Stimulated activated CD8-positive, alpha-beta memory T cell treated with anti-CD3 and anti-CD28 coated beads, Interleukin-2, amount 100 ng/mL, for 48 hours (primary cell): ENCODE measurements around the gene FIGLA.
A peak's percentile ranks its signal among the peaks of the same experiment; 100 is the strongest.
"Not testable (repeated sequence)": the region's sequence is repeated elsewhere in the genome, so short reads cannot be mapped to it uniquely, and the experiment has no call there.

ENCODE experiments used
- DNase-seq, 2 donors: peaks; one replicate each; pipeline ENCODE4 v3.0.0-alpha.2; 2020; ENCODE audit warnings: low read depth in 2 of 2

Gene FIGLA

DNA sequence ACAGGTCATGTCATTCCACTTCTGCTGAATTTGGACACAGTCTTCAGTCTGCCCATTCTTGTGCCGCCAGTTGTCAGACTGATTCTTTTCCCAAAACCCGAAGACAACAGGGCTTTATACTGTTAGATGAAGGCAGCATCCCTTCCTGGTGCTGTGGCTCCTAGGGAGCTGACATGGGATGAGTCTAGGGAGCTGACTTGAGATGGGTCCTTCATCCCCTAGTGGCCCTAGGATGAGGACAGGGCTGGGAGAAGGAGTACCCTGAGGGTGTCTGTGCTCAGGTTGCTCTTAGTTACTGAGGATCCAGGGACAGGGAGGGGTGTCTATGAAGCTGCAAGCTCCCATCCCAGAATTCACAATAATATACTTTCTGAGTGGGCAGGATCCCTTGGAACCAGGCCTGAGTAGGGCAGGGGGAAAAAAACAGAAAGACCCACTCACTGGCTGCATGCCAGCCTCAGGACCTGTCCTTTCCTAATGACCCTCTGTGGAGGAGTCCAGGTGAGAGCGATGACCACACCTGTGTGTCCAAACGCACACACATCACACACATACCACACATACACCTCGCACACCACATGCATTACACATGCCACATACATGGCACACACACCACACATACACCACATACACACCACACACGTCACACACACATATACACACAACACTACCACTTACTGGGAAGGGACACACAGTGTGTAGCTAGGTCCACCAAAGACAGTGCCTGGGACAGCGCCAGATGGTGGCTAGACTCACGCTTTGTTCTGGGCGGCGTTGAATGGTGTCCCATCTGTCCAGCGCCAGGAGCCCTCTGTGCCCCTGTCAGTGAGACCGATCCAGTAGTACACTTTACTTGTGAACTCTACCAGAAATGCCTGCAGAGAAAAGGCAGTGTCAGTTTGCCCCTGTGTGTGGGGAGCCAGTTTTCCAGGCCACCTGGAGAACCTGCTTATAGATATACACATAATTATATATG, 18.8 kb upstream of the FIGLA start:
- no peak for DNase-seq

- DNase-seq: no peak
Observed at GRCh38 chr2:70807828-70808118, 17.3 kb upstream of the FIGLA start.

DNA sequence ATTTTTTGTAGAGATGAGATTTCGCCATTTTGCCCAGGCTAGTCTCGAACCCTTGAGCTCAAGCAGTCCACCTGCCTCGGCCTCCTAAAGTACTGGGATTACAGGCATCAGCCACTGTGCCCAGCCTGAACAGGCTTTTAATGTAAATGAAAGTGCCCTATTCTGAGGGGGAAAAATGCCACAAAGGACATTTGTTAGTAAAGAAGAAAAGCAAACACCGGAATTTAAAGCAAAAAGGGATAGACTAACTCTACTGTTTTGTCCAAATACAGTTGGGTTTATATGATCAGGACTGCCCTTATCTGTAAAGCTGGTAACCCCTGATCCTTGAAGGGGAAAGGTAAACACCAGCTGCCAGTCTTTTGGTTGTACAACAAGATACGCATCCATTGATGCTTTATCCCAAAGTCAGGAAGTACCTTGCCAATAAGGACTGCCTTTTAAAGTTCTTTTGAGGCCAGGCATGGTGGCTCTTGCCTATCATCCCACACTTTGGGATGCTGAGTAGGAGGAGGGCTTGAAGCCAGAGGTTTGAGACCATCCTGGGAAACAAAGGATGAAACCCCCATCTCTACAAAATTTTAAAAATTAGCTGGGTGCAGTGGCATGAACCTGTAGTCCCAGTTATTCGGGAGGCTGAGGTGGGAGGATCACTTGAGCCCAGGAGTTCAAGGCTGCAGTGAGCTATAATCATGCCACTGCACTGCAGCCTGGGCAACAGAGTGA, 16.8 kb upstream of the FIGLA start:
- DNase-seq: no peak

GRCh38 chr2:70806620-70807019, 16.2 kb upstream of the FIGLA start:
- no peak for DNase-seq

DNA sequence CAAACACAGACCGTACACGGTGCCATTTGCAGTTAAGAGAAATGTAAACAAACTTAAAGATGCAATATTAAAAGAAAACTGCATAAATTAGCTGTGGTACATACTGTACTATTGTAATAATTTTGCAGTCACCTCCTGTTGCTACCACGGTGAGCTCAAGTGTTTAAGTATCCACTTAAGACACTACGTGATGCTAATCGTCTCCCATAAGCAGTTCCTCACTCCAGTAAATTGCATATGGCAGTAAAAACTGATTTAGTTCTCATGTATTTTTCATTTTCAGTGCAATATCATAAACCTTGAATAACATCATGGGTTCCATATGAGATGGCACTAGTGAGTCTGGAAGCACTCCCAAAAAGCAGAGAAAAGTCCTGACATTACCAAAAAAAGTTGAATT, 15.6 kb upstream of the FIGLA start:
- no peak for DNase-seq

- no peak for DNase-seq
Observed at GRCh38 chr2:70801607-70802263, 11.3 kb upstream of the FIGLA start.

DNA sequence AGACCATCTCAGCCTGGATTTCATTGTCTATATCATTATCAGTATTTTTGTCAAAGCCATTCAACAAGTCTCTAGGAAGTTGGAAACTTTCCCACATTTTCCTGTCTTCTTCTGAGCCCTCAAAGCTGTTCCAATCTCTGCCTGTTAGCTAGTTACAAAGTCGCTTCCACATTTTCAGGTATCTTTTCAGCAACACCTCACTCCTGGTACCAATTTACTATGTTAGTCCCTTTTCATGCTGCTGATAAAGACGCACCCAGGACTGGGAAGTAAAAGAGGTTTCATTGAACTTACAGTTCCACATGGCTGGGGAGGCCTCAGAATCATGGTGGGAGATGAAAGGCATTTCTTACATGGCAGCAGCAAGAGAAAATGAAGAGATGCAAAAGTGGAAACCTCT, 9.3 kb upstream of the FIGLA start:
- no peak for DNase-seq

DNA sequence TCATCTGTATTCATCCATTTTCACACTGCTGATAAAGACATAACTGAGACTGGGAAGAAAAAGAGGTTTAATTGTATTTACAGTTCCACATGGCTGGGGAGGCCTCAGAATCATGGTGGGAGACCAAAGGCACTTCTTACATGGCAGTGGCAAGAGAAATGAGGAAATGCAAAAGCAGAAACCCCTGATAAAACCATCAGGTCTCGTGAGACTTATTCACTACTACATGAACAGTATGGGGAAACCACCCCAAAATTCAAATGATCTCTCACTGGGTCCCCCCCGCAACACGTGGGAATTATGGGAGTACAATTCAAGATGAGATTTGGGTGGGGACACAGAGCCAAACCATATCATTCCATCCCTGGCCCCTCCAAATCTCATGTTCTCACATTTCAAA, 7.6 kb upstream of the FIGLA start:
- not testable (repeated sequence) for DNase-seq

- DNase-seq: no peak
Observed at GRCh38 chr2:70797506-70797905, 7.1 kb upstream of the FIGLA start.

DNA sequence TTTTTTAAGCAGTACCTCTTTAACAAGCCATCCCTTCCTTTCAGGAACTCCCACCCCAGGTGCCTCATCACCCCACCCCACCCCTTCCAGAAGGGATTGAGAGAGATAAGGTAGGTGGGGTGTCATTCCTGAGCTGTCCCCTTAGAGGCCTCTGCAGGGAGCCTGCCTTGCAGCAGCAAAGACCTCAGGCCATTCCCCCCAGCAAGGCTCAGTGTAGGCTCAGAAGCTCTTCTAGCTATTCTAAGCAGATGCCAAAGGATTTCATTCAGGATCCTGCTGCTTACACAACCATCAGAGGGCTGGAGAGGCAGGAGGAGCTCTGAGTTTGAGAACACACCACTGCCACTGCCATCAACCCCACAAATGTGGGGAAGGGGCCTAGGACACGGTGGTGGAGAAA, 5.8 kb upstream of the FIGLA start:
- no peak for DNase-seq

GRCh38 chr2:70795164-70795995, 4.9 kb upstream of the FIGLA start:
- DNase-seq: no peak

DNA sequence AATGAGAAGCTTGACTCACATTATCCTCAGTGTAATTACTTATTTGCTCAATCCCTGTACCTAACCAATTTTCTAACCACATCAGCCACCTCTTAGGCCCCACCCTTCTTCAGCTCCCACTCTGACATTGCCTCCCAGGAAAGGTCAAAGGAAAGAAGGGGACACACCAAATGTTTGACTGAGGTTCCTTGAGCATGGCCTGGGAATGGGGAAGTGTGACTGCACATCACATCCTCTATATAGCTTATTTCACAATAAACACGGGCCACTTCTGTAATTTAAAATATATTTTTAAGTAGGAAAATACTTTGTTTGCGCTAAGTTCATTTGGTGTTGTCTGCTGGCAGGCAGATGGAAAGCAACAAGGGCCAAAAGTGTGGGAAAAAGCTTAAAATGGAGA, 3.0 kb upstream of the FIGLA start:
- no peak for DNase-seq

DNA sequence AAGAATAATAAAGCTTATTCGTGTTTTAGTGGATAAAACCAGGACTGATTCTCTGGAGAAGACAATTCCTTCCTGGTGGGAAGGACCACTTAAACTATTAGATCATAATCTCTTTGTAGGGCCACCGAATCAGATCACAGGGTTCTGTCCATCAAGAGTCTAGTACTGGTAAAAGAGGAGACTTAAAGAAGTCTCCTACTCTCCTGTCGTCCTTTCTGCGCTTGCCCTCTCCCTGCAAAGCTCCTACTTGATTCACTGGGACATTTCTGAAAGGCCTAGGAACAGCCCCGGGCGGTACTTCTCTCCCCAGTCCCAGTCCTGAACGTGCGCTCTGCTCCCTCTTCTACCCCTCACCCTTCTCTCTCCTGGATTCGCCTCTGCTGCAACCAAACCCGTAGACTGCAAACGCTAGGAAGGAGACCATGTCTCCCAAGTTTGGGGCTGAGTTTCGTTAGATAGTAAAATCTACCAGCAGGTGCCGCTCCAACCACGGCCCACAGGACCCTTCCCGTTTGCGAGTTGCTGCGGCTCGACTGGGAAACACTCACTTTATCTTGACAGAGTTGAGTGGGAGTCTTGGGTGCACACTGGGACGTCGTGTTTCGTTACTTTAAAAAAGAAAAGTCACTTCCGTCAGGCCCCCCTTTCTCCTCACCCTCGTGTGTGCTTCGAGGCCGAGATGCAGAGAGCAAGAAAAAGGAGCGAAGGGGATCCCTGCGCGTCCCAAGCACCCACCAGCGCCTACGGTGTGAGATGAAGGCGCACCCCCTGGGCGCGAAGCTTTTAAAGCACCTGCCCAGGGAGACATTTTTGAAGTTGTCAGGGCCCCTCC, 923 bp downstream of the FIGLA start:
- DNase-seq: peak; percentile 46 to 62

DNA sequence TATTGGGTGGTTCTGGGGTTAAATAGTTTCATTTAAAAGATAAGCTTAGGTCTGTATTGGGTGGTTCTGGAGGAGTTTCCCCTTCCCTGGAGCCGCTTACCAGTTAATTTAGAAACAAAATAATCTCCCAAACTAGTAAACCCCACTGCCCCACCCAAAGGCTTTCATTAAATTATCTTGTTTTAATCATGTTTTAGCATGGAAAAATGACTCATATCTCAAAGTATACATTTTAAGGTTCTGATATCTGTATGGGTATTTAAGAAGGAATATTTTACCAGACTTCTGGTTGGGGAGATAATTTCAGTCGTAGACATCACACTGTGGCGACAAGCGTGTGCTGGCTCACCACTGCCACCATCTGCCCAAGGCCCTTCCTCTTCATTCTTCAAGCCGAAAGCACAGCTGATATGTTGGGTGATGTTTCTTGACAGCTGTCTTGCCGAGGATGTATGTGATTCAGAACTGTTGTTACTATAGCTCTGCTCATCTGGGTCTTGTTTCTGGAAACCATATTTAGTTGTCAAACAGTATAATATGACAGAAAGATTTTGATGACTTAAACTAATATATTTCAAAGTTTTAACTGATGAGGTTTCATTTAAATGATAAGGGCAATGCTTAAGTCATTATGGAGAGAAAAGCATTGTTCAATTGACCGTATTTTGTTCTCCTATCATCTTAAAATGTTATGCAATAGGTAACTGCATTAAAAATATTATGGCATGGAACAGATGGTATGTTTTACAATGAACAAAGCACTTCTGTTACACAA, 5.1 kb downstream of the FIGLA start:
- DNase-seq: no peak

DNA sequence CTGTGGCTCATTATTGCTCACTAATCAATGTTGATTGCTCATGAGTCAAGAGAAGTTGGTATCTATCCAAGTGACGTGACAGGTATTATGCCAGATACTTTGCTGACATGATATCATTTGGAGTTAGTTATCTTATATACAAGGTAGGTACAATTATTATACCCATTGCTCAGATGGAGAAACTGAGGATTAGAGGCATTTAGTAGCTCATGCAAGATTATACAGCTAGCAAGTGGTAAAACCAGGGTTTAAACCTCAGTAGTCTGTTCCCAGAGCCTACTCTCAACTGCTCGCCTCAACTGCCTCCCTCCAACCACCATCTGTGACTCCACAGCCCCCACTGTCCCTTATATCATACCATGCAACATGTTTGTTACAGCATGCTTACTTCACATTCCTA, 6.1 kb downstream of the FIGLA start:
- DNase-seq: no peak

GRCh38 chr2:70779911-70780545, 10.4 kb downstream of the FIGLA start:
- no peak for DNase-seq

GRCh38 chr2:70779491-70779890, 11.0 kb downstream of the FIGLA start:
- DNase-seq: no peak

DNA sequence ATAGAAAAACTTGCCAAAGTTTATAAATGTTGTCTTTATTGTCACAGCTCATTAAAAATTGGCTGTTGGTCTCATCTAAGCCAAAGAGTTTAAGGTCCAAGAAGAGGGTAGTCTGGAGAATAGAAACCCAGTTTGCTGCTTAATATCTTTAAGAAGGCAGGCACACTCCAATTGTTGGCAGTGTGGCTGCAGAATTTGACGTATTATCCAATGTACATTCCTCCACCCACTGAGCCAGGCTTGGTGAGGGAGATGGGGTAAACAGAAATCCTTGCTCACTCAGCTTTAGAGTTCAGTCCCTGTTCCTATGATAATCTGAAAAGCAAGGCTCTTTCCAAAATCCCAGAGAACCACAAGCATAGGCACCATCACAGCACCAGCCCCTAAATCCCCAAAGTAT, 11.8 kb downstream of the FIGLA start:
- DNase-seq: no peak

GRCh38 chr2:70777450-70777849, 13.0 kb downstream of the FIGLA start:
- no peak for DNase-seq

DNA sequence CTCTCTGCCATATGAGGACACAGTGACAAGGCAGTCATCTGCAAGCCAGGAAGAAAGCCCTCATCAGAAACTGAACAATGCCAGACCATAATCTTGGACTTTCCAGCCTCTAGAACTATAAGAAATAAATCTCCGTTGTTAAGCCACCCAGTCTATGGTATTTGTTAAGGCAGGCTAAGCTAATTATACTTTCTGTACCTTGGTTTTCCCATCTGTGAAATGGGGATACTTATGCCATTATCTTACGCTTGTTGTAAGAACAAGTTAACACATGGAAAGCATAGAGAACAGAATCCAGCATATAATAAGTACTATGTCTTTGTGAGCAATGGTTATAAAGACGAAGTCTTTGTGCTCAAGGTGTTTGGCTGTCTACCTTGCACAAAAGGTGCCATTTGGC, 14.2 kb downstream of the FIGLA start:
- DNase-seq: no peak
